HCT116 (cell line): ENCODE results near the gene C3orf20.

Source experiments
- CBX3 ChIP-seq: IDR thresholded peaks from 2 replicates; pipeline ENCODE4 v1.6.1; 2012; ENCODE audit warnings: low read depth
- CEBPB ChIP-seq: IDR thresholded peaks from 2 replicates; pipeline ENCODE4 v1.6.1; 2012; ENCODE audit warnings: low read depth
- EZH2 ChIP-seq: fragments of 200-600 bp; sonication (generic); IDR thresholded peaks from 2 replicates; pipeline ENCODE4 v1.6.1; 2017; ENCODE audit warnings: antibody characterized with exemption, mixed run types
- EZH2phosphoT487 ChIP-seq: fragments of 200-600 bp; IDR thresholded peaks from 2 replicates; pipeline ENCODE4 v1.6.1; 2018; ENCODE audit warnings: antibody characterized with exemption, borderline replicate concordance
- FOSL1 ChIP-seq: IDR thresholded peaks from 2 replicates; pipeline ENCODE4 v1.6.1; 2012; ENCODE audit warnings: low read depth
- JUND ChIP-seq: IDR thresholded peaks from 2 replicates; pipeline ENCODE4 v1.6.1; 2012
- POLR2A ChIP-seq: IDR thresholded peaks from 2 replicates; pipeline ENCODE4 v1.7.0; 2011; ENCODE audit warnings: borderline replicate concordance; ENCODE audit not compliant: insufficient read depth, insufficient read length; ENCODE audit errors: extremely low read depth
- TCF7L2 ChIP-seq: IDR thresholded peaks from 2 replicates; pipeline ENCODE4 v1.7.0; 2011; ENCODE audit warnings: borderline replicate concordance, inconsistent platforms; ENCODE audit not compliant: insufficient read depth, insufficient read length; ENCODE audit errors: extremely low read depth
- TF ChIP-seq, protein P1 (sequence below), 3 experiments: fragments of 200-600 bp in 1 of 3; sonication (generic) in 1 of 3; IDR thresholded peaks in 2 of 3; conservative IDR thresholded peaks in 1 of 3; 2 replicates each; pipeline ENCODE4 v1.5.1; 2012 to 2017; ENCODE audit warnings: low read depth in 2 of 3, low read length in 2 of 3, antibody characterized with exemption in 1 of 3, borderline replicate concordance in 1 of 3, control low read depth in 1 of 3, mild to moderate bottlenecking in 1 of 3, mixed read lengths in 1 of 3, mixed run types in 1 of 3, moderate library complexity in 1 of 3; ENCODE audit not compliant: insufficient read depth in 1 of 3
- TF ChIP-seq, protein P2 (sequence below): IDR thresholded peaks from 2 replicates; pipeline ENCODE4 v1.6.1; 2012
- TF ChIP-seq, protein P3 (sequence below): IDR thresholded peaks from 2 replicates; pipeline ENCODE4 v1.6.1; 2011; ENCODE audit warnings: mild to moderate bottlenecking, low read length, moderate library complexity; ENCODE audit not compliant: insufficient replicate concordance; ENCODE audit errors: extremely low read depth

DNA sequence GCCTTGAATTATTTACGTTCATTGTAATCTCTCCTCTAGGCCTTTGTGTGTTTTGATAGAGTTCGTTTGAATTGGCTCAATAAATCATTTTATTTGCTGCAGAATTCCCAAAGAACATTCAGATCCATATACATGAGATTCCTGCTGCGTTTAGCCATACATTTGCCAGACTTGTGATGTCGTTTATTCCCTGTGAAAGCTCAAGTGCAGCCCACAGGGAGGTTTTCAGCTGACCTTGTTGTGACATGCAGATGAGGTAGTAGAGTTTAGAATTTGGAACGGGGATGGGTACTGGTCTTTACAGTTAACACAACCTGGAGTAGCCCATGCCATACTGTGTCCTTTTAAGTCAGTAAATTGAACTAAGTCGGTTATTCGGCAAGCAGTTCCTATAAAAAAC is at the start of gene C3orf20:
- TF ChIP-seq, protein P1, sequence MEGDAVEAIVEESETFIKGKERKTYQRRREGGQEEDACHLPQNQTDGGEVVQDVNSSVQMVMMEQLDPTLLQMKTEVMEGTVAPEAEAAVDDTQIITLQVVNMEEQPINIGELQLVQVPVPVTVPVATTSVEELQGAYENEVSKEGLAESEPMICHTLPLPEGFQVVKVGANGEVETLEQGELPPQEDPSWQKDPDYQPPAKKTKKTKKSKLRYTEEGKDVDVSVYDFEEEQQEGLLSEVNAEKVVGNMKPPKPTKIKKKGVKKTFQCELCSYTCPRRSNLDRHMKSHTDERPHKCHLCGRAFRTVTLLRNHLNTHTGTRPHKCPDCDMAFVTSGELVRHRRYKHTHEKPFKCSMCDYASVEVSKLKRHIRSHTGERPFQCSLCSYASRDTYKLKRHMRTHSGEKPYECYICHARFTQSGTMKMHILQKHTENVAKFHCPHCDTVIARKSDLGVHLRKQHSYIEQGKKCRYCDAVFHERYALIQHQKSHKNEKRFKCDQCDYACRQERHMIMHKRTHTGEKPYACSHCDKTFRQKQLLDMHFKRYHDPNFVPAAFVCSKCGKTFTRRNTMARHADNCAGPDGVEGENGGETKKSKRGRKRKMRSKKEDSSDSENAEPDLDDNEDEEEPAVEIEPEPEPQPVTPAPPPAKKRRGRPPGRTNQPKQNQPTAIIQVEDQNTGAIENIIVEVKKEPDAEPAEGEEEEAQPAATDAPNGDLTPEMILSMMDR (IDR thresholded peaks at IDR 0.05 in 2 of 3, conservative IDR thresholded peaks at IDR 0.05 in 1 of 3; ENCODE audit: borderline replicate concordance in 1 of 3, insufficient read depth in 1 of 3, low read depth in 2 of 3, low read length in 2 of 3), result no peak
- no peak for TF ChIP-seq EZH2phosphoT487
- TF ChIP-seq EZH2, result no peak
- no peak for TF ChIP-seq POLR2A
- TF ChIP-seq TCF7L2, result no peak
- TF ChIP-seq JUND, result no peak
- TF ChIP-seq FOSL1, result no peak
- TF ChIP-seq, protein P2, sequence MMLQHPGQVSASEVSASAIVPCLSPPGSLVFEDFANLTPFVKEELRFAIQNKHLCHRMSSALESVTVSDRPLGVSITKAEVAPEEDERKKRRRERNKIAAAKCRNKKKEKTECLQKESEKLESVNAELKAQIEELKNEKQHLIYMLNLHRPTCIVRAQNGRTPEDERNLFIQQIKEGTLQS, result no peak
- TF ChIP-seq, protein P3, sequence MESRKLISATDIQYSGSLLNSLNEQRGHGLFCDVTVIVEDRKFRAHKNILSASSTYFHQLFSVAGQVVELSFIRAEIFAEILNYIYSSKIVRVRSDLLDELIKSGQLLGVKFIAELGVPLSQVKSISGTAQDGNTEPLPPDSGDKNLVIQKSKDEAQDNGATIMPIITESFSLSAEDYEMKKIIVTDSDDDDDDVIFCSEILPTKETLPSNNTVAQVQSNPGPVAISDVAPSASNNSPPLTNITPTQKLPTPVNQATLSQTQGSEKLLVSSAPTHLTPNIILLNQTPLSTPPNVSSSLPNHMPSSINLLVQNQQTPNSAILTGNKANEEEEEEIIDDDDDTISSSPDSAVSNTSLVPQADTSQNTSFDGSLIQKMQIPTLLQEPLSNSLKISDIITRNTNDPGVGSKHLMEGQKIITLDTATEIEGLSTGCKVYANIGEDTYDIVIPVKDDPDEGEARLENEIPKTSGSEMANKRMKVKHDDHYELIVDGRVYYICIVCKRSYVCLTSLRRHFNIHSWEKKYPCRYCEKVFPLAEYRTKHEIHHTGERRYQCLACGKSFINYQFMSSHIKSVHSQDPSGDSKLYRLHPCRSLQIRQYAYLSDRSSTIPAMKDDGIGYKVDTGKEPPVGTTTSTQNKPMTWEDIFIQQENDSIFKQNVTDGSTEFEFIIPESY, result no peak
- no peak for TF ChIP-seq CEBPB
- no peak for TF ChIP-seq CBX3
